NCI-H226 (cell line): ENCODE measurements around the gene DNAH17.

Source experiments
- DNase-seq: peaks from one replicate; pipeline ENCODE4 v3.0.0-alpha.2; 2015

Gene DNAH17

DNA sequence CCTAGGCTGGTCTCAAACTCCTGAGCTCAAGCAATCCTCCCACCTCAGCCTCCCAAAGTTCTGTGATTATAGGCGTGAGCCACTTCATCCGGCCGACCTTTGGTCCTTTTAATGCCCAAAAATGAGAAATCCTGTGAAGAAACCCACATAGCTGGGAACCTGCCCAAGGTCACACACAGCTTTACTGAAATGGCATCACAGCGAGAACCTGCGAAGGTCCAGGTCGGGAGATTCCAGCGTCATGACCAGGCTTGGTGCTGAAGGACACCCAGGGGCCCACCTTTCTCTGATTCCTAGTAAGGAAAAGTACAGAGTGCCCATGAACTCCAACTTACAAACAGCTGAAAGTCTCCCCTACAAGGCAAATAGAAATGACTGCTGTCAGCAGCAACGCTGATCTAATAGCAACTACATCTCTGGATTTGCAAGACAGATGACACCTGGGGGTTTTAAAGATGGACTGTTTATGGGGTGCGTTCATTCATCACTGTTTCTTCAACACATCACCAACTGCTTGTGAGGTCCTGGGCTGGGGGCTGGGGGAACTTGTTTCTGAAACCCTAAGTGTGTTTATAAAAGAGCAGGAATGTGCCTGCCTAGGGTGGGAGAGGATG is 24.5 kb upstream of the DNAH17 start:
- no peak for DNase-seq

DNA sequence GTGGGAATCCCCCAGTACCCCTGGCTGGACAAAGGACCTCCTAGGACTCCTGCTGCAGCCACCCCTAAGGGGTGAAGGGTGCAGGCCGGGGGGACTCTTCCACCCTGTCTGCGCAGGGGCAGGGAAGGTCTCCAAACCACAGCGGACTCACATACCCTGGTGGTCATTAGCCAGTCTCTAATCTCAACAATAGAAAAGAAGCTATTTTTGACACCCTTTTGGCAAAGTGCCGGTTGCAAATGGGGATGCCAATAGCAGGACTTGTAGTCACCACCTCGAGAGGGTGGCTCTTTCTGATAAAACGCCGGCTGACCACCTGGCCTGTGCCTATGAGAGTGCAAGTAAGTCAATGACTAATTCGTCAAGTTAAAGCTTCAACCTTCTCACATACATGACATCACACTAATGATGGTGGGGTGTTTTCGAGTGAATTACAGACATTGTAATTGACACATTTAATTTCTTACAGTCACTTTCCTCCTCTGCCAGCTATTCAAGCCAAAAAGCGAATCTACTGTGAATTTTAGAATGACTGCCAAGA is 23.1 kb upstream of the DNAH17 start:
- DNase-seq: no peak

DNA sequence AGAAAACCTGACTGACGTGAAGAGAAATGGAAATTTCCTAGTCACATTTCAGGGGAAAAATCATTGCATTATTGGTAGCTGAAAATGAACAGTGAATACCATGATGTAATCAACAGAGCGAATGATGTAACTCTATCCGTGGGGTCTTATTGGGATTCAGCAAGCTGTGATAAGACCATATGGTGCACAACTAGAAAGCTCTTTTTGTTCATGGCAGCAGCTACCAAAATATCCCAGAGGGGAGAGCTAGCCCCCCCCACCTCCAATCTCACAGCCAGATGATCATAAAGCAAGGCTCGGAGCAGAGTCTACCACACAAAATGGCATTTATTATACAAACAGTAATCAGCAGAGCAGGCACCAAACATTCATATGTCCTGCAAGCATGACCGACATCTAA is 22.2 kb upstream of the DNAH17 start:
- DNase-seq: no peak

DNA sequence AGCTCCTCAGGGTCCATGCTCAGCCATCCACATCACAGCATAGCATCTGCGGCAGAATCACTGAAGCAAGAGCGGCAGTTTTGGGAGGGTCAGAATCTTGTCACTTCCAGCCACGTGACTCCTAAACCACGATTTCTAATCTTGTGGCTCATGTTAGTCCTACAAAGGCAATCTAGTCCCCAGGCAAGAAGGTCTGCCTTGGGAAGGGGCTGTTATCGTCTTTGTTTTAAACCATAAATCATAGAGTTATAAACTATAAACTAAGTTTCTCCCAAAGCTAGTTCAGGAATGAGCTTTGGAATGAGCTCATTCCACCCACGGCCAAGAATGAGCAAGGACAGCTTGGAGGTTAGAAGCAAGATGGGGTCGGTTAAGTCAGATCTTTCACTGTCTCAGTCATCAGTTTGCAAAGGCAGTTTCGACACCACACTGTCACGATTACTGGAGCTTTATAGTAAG is 20.8 kb upstream of the DNAH17 start:
- DNase-seq: no peak

DNA sequence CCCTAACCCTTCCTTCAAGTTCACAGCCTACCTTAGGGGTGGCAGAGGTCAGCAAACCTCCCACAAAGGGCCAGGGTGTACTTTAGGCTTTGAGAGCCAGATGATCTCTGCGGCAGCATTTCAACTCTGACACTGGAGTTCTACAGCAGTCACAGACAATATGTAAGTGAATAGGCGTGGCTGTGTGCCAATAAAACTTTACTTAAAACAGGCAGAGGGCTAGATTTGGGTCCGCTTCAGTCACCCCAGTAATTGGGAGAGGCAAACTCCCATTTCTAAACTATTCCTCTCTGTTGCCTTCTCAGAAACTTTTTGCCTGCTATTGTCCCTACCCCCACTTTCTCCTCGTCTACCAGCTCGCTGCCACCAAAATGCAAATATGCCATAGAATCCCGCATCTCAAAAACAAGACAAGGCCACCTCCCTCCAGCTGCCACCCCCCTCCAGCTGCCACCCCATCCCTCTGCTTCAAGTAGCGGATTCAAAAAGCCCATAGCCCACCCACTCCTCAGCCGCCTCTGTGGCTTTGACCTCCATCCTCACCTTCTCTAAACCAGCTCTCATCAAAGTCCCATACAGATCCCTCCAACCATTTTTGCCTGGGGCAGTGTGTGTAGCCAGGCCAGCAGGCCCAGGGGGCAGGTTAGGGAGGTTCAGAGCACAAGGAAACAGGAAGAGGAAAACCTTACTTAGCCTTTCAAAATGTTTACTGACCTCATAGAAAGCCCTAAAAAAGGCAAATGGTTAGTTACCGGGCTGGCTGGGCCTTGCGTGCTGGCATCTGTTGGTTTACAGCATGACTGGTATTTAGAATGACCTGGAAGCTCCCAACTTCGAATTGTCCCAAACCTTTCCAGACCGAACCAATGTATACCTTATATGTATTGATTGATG is 19.9 kb upstream of the DNAH17 start:
- DNase-seq: no peak

DNA sequence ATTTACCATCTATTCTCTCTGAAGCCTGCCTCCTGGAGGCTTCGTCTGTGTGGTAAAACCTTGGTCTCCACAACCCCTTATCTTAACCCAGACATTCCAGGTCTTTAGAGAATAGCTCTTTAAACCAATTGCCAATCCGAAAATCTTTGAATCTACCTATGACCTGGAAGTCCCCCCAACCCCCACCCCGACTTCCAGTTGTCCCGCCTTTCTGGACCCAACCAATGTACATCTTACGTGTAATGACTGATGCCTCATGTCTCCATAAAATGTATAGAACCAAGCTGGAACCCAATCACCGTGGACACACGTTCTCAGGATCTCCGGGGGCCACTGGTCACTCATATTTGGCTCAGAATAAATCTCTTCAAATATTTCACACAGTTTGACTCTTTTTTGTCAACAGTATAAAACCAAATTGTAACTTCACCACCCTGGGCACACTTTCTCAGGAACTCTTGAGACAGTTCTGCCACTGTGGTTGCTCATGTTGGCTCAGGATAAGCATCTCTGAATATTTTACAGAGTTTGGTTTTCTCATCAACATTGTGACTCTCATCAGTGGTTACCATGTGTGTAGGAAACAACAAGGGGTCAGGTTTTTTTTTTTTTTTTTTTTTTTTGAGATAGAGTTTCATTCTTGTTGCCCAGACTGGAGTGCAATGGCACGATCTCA is 18.1 kb upstream of the DNAH17 start:
- no peak for DNase-seq

DNA sequence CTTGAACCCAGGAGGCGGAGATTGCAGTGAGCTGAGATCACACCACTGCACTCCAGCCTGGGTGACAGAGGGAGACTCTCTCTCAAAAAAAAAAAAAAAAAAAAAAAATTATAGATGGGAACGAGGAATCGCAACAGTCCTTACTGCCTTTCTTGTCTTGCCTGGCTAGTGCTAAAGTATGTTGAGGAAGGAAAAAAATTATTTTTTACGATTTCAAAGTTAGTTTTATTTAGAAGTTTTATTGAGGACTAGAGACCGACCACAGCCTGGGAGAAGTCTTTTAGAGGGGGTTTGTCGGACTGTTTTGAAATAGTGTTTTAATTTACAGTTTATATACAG is 15.8 kb upstream of the DNAH17 start:
- DNase-seq: no peak

DNA sequence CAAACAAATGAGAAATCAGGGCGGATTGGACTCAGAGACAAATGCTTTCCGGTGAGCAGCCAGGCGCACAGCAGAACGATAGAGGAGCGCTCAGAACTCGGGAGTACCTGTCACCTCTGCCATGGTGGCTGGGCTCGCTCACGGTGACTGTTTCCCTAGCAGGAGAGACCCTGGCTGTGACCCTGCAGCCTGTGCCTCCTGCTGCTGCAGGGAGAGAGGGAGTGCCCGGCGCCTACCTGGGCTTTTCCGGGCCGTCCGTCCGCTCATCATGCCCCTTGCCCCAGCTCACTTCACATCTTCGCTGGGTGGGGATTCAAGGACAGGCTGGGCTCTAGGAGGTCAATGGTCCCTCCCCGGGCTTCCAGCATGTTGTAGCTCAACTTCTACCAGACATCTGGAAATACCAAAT is 14.1 kb upstream of the DNAH17 start:
- DNase-seq: no peak

DNA sequence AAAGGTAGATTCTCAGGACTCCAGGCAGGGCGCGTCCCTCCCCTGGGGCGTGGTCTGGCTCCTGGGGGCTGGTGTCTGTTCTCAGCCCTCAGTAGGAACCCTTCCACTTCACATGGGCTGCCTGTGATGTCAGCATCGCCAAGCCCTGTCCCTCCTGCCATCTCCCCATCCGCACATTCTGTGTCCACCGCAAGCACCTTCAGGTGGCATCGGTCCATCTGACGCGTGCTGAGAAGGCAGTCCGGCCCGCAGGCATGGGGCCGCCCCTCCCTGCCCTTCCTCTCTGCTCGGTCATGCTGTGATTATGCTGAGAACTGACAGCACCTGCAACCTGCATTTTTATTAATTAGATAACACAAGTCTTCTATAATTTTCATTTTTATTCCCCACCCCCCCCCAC is 12.7 kb upstream of the DNAH17 start:
- no peak for DNase-seq

DNA sequence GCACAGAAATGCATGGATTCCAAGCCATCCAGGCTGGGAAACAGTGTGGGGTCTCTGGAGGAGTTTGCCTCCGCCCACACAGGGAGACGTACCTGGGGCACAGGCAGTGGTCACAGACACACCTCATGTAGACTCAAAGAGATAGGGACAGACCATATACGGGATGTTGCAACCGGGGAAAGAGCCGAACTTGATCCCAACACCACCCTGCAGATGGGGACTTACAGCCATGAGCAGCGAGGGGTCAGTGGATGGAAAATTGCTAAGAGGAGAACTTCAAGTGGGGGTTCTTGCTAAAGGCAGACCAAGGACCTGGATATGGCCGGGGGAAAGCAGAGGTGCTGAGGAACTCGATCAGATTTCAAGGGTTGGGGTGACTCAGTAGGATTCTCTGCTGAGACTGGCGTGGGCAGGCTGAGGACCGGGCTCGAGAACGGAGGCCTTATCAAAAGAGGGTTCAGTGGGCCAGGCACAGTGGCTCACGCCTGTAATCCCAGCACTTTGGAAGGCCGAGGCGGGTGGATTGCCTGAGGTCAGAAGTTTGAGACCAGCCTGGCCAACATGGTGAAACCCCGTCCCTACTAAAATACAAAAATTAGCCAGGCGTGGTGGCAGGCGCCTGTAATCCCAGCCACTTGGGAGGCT is 12.0 kb upstream of the DNAH17 start:
- DNase-seq: no peak

DNA sequence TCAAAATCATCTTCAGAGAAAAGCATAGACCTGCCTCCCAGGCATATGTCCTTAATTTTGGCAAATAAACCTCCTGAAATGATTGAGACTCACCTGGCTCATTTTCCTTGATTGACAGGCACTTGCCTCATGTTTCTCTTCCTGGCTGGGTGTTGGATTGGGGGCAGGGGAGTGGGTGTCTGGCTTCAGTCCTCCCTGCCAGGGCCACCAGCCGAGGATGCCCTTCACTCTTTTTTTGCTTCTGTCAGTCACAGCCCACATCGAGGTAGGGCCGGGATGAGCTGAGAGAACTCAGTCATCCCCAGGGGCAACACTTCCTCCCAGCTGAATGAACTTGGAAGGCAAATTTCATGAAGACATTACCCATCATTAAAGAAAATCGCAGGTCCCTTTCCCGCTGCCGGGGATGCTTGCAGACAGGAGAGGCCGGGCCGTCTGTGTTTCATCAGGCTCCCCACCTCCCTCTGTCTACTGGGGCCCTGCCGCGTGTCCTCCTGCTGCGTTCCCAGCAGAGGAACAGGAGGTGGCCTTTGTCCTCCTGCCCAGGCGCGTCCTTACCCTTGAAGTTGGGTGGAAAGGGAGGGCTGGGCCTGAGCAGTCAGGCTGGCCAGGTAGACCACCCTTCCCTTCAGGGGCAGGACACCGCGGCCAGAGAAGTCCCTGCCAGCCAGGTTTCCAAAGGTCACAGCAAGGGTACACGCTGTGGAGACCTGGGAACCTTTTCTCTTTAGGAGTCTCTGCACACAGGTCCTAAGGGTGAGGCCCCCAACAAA is 11.2 kb upstream of the DNAH17 start:
- DNase-seq: no peak

DNA sequence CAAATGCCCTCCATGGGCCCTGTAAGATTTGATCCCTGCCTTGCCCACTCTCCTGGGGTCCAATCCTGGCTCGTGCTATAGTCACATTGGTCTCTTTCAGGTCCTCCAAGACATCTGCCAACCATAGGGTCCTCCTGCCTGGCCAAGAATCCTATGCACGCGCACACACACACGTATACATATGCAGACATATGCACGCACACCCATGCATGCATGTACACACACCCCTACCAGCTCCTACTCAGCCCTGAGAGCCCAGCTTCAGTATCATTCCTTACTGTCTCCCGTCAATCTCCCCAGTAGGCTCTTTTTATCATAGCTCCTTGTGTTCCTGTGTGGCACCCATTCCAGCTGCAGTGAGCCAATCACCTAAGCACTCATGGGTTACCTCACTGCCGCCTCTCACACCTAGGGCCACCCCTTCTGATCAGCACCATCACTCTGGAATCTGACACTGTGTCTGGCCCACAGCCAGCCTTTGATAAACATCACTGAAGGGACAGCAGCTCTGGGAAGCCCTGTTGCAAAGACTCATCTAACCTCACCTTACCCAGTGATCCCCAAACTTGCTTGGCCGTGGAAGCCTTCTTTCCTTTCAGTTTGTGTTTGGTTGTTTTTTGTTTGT is 7.9 kb upstream of the DNAH17 start:
- DNase-seq: no peak

DNA sequence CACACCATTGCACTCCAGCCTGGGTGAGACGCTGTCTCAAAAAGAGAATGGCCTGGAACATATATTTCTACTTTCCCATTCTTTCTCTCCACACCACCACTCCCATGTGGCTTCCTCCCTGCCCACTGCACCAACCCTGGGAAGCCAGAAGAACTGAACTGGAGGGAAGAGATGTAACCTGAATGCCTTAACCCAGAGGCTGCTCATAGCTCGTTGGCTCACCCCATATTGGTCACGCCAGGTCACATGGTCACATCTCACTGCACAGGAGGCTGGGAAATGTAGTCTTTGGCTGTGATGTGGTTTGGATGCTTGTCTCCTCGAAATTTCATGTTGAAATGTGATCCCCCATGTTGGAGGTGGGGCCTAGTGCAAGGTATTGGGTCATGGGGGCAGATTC is 5.9 kb upstream of the DNAH17 start:
- DNase-seq: no peak

DNA sequence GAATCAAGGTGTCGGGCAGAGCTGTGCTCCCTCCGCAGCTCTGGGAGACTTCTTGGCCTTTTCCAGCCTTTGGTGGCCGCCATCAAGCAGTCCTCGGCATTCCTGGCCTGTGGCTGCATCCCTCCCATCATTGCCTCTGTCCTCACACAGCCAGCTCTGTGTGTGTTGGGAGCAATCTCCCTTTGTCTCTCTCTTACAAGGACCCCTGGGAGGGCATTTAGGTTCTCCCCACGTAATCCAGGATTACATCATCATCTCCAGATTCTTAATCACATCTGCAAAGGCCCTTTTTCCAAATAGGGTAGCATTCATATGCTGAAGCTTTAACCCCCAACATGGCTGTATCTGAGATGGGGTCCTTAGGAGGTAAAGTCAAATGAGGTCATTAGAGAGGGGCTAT is 4.1 kb upstream of the DNAH17 start:
- no peak for DNase-seq

DNA sequence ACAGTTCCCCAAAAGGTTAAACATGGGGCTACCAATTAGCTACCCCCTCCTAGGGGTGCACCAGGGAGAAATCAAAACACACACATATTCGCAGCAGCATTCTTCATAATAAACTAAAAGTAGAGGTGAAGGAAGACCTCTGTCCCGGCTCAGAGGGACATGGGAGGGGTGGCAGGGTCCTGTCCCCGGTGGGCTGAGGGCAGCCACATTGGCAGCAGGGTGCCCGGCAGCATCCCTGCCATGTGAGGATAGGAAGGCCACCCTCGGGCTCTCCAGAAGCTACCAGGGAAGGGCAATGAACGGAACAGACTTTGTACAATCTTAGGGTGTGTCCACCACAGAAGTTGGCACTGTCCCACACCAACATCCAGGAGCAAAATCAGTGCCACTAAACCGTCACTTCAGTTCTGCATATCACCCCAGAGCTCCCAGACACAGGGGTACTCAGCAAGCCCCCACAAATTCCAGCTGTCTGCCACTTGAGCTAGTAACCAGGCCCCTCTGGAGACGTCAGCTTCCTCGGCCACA is 3.1 kb upstream of the DNAH17 start:
- no peak for DNase-seq

DNA sequence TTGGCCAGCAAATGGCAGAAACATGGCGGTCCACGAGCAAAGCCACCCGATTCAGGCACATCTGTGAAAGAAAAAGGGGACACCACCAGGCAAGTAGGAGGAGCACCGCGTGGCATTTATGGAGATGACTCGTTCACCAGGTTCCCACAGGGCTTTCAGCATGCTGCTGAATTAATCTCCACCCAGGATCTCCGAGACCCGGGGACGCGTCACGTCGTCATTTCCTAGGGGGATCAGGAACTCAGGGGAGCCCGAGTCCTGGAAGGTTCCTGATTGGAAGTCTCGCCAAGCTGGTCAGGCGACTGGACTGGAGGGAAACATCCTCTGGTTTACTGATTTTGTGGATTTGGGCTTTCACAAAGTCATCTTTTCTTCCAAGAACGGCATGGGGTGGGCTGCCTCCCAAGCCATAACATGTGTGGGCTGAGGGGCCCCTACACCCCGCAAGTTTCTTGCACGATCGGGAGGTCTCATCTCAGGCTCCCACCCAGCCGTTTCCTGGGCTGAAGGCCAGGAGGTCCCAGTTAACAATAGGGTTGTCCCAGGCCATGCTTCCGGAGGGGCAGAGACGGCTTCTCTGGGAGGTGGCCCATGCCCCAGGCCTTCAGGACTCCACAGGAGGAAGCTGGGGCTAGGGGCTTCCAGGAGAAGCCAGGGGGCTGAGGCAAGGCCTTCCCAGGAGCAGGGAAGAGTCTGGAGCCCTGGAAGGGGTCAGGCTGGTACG is 645 bp downstream of the DNAH17 start:
- no peak for DNase-seq

DNA sequence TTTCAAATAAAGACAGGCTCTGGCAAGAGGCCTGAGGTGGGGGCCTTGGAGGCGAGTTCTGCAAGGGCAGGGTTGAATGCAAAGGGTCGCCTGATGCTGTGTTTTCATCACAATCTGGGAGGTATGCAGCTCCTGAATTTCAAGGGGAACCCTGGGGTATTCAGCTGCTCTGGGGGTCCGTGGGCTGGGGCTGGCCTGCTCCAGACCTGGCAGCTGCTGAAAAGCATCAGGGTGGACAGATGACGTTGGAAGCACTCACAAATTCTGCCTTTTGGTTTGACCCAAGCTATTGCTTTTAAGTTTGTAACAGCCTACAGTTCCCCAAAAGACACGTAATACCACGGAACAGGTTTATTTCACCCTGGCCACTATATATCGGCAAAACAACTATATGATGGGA is 1.3 kb downstream of the DNAH17 start:
- DNase-seq: no peak

DNA sequence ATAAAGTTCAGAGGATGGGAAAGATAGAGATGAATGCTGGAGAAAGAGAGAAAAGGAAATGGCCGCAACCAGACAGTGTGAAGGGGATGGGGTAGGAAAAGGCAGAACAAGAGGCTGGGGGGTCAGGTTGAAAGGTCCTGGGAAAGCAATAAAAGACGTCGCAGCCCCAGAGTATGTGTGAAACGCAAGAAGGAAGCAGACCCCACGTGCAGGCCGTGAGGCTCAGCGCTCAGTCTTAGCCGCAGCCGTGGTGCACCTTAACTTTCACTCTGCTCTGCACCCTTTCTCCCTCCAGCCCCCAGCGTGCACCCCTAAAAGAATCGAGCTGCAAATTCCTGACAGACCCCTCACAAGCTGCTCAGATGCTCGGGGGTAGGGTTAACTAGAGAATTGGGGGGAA is 1.9 kb downstream of the DNAH17 start:
- DNase-seq: no peak

DNA sequence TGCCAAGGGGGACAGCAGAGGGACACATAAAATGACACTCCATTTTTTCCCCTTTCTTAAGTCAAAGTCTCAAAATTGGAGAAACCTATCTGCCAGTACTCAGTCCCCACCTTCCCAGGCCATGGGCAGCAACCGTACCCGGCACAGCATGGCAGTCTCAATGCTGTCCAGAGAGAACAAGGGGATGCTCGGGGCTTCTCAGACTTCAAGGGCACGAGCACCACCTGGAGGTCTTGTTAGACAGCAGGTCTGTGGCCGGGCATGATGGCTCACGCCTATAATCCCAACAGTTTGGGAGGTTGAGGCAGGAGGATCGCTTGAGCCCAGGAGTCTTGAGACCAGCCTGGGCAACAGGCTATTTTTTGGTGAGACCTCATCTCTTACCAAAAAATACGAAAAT is 3.2 kb downstream of the DNAH17 start:
- no peak for DNase-seq

DNA sequence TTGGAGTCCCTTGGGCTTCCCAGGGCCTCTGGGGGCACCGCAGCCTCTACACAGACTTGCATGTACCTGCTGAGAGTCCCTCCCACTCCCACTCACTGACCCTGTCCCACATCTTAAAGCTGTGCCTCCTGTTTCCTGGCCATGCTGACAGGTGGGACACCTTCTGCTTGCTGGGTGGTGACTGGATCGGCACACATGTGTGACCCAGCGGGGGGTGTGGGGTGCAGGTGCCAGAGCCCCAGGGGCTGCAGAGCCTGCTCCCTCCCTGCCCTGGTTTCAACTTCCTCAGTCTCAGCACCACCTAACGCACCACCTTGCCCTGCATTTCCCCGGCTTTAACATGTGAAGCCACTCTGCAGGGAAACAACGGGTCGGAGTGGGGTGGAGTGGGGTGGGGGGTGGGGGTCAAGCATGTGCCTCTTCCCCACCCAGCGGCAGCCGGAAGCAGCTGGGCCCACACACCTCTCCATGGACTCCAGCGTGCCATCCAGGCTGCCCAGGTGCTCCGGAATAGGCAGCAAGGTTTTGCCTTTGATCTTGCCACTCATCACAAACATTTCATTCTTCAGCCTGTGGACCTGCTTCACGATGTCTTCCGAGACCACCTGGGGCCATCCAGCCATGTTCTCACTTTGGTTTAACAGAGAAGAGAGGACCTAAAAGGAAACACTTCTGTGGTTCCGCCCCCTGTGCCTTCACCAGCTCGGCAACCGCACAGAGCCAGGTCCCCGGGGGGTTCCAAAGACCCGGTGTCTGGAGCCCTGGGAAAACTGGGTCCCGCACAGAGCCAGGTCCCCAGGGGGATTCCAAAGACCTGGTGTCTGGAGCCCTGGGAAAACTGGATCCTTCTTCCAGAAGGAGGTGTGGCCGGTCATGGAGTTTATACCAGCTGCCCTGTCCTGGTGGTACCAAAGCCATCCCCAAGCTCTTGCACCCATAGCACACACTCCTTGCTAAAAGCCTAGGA is 4.7 kb downstream of the DNAH17 start:
- DNase-seq: no peak
